ENCODE measurements around the gene C1orf141.

DNA sequence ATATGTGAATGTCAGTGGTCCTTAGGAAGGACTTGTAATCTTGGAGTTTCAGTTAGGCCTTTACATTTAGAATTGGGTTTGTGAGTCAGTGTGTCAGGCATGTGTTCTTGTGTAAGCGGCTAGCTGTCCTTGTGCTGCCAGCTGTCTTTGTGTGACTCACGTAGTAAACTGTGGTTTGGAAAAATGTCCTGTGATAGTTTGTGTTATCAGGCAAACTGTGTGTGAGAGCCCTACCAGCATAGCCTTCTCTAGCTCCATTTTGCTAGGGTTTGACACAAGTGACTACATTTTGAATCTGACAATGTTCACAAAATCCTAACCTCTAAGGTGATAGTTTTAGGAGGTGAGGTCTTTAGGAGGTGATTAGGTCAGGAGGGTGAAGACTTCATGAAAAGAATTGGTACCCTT, 74.0 kb downstream of the C1orf141 start:
- TF ChIP-seq, protein P1, sequence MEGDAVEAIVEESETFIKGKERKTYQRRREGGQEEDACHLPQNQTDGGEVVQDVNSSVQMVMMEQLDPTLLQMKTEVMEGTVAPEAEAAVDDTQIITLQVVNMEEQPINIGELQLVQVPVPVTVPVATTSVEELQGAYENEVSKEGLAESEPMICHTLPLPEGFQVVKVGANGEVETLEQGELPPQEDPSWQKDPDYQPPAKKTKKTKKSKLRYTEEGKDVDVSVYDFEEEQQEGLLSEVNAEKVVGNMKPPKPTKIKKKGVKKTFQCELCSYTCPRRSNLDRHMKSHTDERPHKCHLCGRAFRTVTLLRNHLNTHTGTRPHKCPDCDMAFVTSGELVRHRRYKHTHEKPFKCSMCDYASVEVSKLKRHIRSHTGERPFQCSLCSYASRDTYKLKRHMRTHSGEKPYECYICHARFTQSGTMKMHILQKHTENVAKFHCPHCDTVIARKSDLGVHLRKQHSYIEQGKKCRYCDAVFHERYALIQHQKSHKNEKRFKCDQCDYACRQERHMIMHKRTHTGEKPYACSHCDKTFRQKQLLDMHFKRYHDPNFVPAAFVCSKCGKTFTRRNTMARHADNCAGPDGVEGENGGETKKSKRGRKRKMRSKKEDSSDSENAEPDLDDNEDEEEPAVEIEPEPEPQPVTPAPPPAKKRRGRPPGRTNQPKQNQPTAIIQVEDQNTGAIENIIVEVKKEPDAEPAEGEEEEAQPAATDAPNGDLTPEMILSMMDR (IDR thresholded peaks at IDR 0.05): no peak
- TF ChIP-seq ZFX (IDR thresholded peaks at IDR 0.05; ENCODE audit: borderline replicate concordance): no peak

All from 22Rv1 (cell line).